HG03196 (cell line): ENCODE data around the gene ABCC10.
"Not testable (repeated sequence)": the region's sequence is repeated elsewhere in the genome, so short reads cannot be mapped to it uniquely, and the experiment has no call there.

ENCODE experiments used
- ATAC-seq: cut with Tn5 transposase; IDR thresholded peaks from one replicate; pipeline ENCODE4 v1.9.1; 2021; ENCODE audit not compliant: unreplicated experiment

Gene ABCC10

DNA sequence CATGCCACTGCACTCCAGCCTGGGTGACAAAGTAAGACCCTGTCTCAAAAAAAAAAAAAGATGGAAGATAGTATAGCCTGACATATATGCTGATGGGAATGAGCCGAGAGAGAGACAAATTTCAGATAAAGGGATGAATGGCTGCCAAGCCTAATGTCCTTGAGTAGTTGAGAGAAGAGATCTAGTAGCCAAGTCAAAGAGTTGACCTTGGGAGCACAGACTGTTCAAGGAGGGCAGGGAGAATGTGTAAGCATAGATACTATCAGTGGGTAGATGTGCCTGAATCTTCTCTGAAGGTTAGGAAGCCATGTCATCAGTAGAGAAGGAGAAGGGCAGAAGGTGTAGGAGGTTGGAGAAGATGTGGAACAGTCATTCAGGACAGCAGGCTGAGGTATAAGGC lies 20.0 kb upstream of the ABCC10 start:
- ATAC-seq = no peak

DNA sequence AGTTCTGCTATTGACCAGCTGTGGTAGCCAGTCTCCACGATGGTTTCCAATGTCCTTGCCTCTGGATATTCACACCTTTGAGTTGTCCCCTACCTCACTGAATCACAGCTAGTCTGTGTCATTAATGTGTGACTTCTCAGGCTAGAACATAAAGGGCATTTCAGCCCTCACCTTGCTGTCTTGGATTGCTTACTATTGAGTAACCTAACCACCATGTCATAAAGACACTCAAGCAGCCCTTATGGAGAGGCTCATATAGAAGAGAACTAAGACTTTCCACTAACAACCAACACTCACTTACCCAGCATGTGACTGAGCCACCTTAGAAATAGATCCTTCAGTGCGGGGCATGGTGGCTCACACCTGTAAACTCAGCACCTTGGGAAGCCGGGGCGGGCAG lies 19.1 kb upstream of the ABCC10 start:
- no peak for ATAC-seq

DNA sequence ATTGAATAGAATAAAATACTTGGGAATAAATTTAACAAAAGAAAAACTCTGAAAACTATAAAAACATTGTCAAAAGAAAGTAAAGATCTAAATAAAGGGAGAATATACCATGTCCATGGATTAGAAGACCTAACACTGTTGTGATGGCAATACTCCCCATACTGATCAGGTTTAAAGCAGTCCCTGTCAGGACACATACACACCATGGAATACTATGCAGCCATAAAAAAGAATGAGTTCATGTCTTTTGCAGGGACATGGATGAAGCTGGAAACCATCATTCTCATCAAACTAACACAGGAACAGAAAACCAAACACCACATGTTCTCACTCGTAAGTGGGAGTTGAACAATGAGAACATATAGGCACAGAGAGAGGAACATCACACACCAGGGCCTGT lies 16.6 kb upstream of the ABCC10 start:
- ATAC-seq = not testable (repeated sequence)

DNA sequence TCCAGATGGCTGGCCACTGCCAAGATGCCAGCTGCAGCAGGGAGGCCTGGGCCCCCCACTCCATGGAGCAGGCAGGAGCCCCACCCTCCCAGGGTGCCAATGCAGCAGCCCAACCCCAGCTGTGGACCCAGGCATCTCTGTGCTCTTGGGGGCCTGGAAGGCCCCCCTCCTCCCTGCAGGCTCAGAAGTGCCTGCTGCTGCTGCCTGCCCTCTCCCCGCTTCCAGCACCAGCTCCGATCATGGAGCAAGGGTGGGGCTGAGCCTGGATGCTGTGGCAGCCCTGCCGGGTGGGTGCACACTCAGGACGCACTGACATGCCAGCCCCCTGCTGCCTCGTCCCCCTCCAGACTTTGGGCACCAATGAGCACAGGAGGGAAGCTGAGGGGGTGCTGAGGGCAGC lies 14.8 kb upstream of the ABCC10 start:
- no peak for ATAC-seq

DNA sequence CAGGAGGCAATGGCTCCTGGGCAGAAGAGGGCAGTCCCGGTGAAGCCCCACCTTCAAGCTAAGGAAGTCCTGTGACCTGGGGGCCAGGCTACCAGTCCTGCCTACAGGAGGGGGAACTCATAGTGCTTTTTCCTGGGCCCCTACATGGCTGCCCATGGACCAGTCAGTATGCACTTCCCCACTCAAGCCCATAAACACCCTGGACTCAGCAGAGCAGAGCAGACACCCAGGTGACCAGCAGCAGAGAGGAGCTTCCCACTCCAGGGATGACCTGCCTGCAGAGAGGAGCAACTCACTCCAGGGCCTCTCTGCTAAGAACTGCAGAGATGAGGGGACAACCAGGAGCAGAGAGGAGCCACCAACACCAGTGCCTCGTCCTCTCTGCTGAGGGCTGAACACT lies 14.3 kb upstream of the ABCC10 start:
- ATAC-seq = no peak

DNA sequence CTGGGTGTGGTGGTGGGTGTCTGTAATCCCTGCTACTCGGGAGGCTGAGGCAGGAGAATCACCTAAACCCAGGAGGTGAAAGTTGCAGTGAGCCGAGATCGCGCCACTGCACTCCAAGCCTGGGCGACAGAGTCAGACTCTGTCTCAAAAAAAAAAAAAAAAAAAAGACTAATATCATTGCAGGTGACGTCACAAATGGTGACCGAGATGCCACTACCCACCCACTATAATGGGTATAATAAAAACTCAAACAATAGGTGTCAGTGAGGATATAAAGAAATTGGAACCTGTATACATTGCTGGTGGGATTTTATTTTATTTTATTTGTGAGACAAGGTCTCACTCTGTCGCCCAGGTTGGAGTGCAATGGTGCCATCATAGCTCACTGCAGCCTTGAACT lies 12.1 kb upstream of the ABCC10 start:
- not testable (repeated sequence) for ATAC-seq

DNA sequence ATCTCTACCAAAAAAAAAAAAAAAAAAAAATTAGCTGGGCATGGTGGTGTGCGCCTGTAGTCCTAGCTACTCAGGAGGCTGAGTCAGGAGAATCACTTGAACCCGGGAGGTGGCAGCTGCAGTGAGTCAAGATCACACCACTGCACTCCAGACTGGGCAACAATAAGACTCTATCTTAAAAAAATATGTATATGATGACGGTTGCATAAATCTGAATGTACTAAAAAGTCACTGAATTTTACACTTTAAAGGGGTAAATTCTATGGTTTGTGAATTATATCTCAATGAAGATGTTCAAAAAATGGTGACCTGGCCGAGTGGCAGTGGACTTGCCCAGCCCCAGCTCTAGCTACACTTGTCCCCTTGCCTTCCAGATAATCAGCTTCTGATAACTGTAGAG lies 10.4 kb upstream of the ABCC10 start:
- ATAC-seq = no peak

DNA sequence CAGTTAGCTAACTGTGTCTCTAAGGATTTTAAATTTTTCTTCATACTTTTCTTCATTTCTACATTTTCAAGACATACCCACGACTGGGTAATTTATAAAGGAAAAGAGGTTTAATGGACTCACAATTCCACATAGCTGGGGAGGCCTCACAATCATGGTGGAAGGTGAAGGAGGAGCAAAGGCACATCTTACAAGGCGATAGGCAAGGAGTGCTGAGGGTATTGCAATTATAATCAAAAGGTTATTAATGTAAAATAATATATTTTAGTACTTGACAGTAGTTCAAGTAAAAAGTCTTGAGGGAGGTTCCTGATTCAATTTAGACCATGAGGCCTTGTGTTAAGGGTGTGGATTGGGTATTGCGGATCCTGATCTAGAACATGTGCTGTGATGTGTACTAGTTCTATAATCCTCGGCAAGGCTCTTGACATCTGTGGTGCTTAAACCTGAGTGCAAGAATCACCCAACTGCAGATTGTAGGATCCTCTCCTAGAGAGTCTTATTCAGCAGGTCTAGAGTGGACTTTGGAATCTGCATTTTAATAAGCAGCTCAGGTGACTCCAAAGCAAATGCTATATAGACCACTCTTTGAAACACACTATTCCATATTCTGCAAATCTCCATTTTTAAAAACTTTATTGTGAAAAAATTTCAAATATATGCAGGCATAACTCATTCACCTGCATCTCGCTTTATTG lies 7.2 kb upstream of the ABCC10 start:
- no peak for ATAC-seq

DNA sequence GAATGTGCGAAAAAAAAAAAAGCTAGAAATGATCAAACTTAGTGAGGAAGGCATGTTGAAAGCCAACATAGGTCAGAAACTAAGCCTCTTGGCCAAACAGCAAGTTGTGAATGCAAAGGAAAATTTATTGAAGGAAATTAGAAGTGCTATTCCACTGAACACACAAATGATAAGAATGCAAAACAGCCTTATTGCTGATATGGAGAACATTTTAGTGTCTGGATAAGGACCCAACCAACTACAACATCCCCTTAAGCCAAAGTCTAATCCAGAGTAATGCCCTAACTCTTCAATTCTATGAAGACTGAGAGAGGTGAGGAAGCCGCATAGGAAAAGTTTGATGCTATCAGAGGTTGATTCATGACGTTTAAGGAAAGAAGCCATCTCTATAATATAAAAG lies 5.5 kb upstream of the ABCC10 start:
- ATAC-seq = no peak

DNA sequence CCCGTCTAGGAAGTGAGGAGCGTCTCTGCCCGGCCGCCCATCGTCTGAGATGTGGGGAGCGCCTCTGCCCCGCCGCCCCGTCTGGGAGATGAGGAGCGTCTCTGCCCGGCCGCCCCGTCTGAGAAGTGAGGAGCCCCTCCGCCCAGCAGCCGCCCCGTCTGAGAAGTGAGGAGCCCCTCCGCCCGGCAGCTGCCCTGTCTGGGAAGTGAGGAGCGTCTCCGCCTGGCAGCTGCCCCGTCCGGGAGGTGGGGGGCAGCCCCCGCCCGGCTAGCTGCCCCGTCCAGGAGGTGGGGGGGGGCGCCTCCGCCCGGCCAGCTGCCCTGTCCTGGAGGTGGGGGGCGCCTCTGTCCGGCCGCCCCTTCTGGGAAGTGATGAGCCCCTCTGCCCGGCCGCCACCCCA lies 2.3 kb upstream of the ABCC10 start:
- not testable (repeated sequence) for ATAC-seq

DNA sequence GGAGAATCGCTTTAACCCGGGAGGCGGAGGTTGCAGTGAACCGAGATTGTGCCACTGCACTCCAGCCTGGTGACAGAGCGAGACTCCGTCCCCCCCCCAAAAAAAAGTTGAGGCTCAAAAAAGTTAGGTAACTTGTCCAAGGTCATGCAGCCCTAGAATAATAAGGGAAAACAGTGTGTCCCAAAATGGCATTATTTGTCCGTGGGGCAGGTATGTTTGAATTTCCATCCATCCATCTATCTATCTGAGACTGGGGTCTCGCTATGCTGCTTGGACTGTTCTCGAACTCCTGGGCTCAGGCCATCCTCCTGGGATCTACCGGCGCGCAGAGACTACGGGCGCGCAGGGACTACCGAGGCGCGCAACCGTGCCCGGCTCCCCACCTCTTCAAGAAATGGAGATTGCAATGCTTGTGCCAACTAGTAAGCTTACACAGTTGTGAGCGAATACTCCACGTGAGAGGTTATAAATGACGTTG lies 374 bp upstream of the ABCC10 start:
- ATAC-seq = no peak

DNA sequence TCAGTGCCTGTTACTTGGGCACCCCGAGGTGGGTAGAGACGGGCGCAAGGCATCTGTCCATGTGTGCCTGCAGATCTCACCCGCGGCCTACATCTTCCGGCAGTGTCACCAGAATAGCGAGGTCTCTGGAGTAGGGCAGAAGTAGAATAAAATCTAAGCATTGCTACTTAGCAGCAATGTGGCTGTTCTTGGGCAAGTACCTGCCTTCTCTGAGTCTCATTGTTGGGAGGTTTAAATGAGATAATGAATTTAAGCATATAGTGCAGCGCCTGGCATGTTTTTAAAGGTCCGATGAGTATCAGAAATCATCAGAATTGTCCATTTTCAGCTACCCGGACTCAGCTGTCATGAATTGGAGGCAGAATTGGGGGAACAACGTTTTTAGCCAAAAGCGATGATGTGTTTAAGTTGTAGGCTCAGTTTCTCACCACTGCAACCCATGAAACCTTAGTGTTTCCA lies 800 bp downstream of the ABCC10 start:
- no peak for ATAC-seq

DNA sequence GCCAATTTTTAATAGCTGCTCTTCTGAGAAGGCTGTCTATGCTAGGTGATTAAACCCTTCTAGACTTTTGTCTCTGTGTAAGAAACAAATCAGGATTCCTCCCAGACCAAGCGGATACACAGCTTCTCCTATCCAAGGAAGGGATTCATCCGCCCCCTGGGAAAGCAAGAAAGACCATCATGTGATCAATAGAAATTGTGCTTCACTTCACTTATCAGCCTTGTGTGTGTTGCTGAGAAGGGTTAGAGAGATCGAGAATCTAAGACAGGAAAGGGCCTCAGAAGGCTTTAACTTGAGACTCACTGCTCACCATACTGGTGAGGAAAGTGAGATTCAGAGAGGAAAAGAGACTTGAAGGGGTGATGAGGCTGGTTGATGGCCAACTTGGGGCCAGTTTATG lies 1.5 kb downstream of the ABCC10 start:
- no peak for ATAC-seq

DNA sequence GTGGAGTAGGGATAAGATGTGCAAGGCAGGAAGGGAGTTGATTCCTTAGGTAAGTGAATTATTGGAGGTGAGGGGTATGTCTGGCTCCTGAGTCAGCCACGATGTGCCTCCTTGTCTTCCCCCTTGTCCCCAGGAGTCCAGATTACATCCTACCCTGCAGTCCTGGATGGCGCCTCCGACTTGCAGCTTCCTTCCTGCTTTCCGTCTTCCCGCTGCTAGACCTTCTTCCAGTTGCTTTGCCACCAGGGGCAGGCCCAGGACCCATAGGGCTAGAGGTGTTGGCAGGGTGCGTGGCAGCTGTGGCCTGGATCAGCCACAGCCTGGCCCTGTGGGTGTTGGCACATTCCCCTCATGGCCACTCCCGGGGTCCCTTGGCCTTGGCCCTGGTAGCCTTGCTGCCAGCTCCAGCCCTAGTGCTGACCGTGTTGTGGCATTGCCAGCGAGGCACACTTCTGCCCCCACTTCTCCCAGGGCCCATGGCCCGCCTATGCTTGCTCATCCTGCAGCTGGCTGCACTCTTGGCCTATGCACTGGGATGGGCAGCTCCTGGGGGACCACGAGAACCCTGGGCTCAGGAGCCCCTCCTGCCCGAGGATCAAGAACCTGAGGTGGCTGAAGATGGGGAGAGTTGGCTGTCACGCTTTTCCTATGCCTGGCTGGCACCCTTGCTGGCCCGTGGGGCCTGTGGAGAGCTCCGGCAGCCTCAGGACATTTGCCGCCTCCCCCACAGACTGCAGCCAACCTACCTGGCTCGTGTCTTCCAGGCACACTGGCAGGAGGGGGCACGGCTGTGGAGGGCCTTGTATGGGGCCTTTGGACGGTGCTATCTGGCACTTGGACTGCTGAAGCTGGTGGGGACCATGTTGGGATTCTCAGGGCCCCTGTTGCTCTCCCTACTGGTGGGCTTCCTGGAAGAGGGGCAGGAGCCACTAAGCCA lies 4.9 kb downstream of the ABCC10 start:
- ATAC-seq = no peak

DNA sequence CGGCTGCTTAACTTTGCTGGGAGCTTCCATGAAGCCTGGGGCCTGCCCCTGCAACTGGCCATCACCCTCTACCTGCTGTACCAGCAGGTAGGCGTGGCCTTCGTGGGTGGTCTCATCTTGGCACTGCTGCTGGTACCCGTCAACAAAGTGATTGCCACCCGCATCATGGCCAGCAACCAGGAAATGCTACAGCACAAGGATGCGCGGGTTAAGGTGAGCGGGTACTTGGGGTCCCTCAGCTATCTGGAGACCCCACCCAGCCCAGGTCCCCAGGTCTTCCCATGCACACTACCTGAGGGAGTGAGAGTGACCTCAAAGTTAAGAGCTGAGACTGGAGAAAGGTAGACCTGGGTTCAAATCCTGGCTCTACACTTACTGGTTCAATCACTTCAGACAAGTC lies 5.8 kb downstream of the ABCC10 start:
- ATAC-seq = no peak

DNA sequence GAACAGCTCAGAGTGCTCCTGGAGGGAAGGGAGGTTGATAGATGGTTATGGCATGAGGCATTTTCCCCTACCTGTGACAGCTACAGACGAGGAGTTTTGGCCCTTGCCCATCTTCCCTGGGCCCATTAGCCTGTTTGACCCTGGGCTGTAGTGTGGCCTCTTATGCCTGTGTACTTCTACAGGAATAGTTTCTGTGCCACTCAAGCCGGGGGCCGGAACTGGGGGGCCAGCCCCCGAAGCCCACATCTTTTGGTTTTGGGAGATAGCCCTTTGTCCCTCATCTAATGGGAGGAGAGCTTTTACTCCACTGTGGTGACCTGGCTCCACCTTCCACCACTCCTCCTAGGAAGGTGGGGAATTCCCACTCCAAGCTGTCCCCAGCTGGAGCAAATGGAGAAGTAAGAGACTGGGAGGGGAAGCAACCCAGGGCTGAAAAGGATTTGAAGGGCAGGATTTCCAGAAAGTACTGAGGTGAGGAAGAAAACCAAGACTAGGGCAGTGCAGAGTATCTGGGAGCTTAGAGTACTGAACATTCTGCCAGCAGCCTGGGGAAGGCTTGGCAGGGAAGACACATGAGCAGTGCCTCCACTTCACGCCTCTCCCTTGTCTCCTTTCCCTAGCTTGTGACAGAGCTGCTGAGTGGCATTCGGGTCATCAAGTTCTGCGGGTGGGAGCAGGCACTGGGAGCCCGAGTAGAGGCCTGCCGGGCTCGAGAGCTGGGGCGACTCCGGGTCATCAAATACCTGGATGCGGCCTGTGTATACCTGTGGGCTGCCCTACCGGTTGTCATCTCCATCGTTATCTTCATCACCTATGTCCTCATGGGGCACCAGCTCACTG lies 6.9 kb downstream of the ABCC10 start:
- ATAC-seq = no peak

DNA sequence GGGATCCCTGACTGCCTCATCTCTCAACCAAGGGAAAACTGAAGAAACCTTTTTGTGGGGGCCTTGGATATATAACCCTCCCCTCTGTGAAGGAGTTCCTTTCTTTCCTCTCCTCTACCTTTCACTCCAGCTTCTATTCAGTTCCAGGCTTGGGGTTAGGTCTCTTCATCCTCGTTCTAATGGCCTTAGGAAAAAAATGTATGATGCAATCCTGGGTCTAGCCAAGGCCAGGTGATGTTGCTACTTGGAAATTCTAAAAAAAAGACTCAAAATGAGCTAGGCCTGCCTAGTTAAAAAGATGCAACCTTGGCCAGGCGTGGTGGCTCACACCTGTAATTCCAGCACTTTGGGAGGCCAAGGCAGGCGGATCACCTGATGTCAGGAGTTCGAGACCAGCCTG lies 7.6 kb downstream of the ABCC10 start:
- ATAC-seq = no peak

DNA sequence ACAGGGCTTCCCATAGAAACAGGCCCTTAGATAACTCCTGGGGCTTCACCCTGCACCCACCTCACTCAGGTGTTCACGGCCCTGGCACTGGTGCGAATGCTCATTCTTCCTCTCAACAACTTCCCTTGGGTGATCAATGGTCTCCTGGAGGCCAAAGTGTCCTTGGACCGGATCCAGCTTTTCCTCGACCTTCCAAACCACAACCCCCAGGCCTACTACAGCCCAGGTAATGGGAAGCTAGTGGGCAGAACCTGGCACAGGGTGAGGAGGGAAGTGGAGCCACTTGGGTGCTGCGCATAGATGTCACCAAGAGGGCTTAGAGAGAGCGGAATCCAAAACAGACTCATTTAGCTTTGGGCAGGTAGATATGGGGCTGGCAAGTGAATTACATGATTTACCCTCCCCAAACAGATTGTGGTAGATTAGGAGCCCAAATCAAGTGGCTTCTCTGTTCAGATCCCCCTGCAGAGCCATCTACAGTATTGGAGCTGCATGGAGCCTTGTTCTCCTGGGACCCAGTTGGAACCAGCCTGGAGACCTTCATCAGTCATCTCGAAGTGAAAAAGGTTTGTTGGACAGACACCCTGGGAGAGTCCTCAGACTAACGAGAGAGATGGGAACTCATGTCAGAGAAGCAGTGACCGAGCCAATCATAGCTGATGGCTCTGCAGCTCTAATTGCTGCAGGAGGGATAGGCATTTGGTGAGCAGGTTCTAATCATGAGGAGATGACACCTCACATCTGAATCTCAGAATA lies 8.5 kb downstream of the ABCC10 start:
- no peak for ATAC-seq

DNA sequence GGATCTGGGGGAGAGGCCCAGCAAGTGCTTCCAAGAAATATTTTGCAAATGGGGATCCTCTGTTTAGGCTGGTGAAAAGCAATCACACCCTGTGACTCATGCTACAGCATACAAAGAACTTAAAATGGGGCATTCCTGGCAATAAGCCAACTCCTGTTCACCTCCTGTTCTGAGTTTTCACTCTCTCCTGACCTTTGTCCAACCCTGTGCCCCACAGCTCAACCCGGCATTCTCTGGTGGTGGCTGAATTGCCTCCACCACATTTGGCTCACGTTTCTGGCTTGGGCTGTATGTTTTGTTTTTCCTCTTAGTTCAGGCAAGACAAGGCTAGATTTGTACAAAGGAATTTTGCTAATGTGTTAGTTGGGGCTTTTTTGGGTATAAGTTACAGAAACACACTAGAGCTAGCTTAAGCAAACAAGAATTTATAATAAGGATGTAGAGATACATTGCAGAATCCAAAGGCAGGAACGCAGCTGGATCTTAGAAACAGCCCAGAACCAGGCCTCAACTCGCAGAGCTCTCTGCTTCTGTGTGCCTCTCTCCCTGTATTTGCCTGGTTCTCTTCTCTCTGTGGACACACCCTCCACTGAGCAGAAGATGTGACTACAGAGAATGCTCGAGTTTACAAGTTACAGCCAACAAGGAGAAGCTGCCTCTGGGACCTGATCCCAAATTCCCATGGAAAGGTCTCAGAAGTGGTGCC lies 9.4 kb downstream of the ABCC10 start:
- ATAC-seq = no peak

DNA sequence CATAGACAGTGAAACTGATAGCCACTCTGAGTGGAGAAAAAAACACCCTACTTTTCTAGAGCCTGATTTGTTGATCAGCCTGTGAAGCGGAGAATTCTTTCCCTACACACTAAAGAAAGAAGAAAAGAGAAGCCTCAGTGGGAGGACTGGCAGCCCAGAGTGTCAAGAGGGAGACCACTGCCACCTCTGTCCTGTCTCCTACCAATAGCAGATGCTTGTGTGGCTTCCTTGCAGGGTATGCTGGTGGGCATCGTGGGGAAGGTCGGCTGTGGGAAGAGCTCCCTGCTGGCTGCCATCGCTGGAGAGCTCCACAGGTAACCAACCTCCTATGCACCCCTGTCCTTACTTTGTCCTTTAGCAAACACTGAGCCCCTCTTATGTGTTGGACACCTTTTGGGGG lies 10.4 kb downstream of the ABCC10 start:
- ATAC-seq = no peak
